Activated CD4-positive, CD25-positive, alpha-beta regulatory T cell treated with anti-CD3 and anti-CD28 coated beads, Interleukin-2, amount 50 U/mL, for 24 hours (primary cell): ENCODE results near the gene C1orf198.

Source experiments
- ATAC-seq, 2 donors: fragments of 150-1000 bp; cut with Tn5 transposase; one replicate each; pipeline ENCODE4 v1.10.0; 2021; ENCODE audit warnings: mild to moderate bottlenecking in 1 of 2, moderate library complexity in 1 of 2

Gene C1orf198

GRCh38 chr1:230891413-230891812 is 23.1 kb upstream of the C1orf198 start:
- no peak for ATAC-seq

DNA sequence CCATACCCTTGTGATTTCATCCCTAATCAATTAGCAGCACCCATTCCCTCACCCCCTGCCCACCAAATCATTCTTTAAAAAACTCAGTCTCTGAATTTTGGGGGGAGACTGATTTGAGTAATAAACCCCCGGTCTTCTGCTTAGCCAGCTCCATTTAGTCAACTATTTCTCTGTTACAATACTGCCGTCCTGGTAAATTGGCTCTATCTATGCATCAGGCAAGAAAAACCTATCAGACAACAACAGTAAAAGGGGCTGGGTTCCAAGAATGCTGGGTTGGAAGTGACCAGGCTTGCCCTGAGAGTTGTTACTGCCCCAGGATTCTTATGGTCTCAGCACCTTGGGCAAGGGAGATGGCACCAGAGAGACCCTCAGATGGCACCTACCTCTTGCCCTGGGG is 16.3 kb upstream of the C1orf198 start:
- no peak for ATAC-seq

GRCh38 chr1:230883967-230884366 is 15.6 kb upstream of the C1orf198 start:
- ATAC-seq, result no peak

- ATAC-seq, result no peak
Observed at GRCh38 chr1:230879778-230880177, 11.5 kb upstream of the C1orf198 start.

DNA sequence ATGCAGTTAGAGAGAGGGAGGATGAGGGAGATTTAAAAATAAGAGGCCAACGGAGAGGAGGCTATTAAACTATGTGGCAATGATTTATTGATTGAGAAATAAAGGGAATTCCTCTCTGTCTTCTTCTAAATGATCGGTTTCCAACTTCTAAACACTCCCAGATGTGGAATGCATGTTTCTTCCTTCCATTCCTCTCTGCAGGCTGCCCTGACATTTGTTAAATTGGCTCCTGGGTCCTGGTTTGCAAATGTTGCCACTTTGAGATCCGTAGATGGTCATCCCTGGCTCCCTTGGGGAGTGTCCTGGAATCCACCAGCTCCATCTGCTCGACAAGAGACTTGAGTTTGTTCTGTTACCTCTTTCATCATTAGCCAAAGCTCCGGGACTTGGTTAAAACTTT is 10.3 kb upstream of the C1orf198 start:
- no peak for ATAC-seq

- ATAC-seq, result no peak
Observed at GRCh38 chr1:230877924-230878590, 9.7 kb upstream of the C1orf198 start.

DNA sequence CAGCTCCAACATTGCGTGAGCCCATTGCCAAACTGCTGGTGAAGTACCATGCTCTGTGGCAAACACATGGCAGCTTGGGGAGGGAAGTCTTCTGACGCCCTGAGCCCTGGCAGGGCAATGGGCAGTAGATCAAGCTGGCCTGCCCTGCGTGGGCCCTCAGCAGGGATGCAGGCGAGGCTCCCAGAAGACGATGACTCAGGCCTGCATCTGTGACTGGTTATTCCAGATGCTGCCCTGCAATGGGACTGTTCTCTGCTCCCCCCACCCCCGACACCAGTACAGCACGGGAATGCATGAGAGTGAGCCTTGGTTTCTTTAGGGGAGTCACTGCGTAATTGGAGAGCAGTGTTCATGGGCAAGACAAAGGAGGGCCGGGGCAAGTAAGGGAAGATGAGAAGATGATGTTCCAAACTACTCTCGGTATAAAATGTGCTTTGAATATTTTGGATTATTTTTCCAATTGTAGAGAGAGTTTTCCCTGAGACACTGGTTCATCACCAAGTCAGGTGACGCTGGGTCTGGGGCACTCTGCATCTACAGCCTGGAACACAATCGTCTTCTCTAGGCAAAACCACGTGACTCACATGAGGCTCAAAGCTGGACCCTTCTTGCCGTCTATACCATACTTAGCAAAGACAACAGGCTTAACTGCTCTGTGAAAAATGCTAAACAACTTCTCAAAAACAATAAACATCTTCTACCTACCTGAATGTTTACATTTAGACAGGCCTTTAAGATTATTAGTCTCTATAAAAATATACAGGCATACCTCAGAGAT is 9.0 kb upstream of the C1orf198 start:
- ATAC-seq, result no peak

DNA sequence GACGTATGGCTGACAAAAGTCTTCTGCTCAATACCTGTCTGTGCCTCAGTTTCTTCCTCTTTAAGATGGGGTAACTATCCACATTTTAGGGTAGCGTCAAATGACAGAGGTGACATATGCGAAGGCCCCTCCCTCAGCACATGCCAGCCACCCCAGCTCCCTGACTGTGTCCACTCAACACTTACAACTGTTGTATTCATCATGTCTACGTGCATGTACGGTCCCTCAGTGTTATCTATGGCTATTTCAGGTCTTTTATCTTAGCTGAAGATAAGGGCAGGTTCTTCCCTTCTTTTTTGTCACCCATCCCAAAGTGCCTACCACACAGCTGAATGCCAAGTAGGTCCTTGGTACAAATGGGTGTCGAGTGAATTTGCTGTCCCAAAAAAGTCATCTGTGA is 8.3 kb upstream of the C1orf198 start:
- ATAC-seq, result no peak

GRCh38 chr1:230875370-230875769 is 7.0 kb upstream of the C1orf198 start:
- no peak for ATAC-seq

GRCh38 chr1:230870916-230871315 is 2.6 kb upstream of the C1orf198 start:
- ATAC-seq, result no peak

DNA sequence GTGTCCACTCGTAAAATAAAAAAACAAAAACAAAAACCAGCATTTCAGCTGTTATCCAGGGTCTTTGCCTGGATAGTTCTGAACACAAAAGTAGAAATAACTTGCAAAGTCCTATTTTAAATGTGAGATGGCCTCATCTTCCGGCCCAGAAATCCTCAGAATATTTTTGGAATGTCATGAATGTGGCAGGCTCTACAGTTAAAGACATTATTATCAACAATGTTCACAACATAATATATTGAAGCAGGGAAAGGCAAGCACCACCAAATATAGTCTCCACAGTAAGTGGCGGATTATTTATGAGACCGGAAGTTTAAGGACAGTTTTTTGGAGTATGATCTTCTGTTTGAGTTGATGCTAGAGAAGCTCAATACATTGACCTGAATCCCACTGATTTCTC is 1.2 kb upstream of the C1orf198 start:
- ATAC-seq, result no peak

DNA sequence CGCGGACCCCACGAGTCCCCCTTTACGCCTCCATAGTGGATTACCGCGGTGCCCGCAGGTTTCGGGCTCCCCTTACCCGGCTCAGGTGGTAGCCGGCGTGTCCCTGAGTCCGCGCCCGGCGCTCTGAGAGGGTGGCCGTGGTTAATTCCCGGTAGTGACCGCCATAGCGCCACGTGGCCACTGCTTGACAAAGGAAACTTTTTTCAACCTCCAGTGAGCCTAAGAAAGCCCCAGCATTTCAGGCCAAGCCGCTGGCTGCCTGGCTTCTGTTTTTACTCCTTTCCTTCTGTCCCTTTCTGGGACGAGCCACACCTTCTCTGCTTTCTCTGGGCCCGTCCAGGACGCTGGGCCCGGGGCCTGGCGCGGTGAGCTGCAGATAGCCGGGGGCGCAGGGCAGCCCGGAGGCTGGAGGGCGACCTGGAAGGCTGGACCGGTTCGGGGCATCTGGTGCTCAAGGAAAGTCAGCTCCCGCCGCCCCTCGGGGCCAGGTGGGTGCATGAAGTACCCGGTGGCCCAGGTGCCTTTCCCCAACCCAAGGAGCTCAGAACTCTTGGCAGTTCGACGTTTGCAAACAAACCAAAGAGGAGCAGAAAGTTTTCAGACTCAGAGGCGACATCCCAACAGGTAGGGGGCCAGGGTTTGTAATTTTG is 540 bp upstream of the C1orf198 start:
- ATAC-seq, result peak; percentile 33 to 49

DNA sequence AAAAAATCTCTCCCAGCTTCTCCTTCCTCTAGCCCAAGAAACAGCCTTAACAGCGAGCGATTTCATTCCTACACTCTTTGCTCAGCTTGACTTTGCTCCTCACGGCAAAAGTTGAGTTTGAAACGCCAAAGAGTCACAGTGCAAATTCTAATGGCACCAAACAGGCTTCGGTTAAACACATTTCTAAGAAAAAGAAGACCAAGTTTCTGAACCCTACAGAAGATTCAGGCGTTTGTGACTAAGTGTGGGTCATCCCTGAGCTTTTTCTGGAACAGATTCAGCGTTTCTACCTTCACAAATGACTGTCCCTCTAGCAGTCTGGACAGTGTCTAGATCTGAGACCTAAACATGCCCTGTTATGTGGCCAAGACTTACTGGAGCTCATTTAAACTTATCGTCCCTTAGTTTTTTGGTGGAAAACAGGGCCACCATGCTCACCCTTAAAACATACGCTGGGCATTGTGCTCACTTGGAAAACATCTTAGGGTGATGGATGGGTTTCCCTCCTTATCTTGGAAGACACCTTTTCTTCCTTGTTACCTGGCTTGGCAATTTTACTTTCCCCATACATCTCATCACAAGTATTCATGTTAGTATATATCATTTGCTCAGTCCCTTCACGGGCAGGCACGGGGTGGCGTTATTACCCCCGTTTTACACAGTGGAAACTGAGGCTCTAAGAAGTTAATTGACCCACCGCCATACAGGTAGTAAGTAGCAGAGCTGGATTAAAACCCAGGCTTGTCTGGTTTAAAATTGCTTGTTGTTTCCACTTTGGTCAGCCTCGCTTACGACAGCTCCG is 1.0 kb downstream of the C1orf198 start:
- ATAC-seq, result no peak

DNA sequence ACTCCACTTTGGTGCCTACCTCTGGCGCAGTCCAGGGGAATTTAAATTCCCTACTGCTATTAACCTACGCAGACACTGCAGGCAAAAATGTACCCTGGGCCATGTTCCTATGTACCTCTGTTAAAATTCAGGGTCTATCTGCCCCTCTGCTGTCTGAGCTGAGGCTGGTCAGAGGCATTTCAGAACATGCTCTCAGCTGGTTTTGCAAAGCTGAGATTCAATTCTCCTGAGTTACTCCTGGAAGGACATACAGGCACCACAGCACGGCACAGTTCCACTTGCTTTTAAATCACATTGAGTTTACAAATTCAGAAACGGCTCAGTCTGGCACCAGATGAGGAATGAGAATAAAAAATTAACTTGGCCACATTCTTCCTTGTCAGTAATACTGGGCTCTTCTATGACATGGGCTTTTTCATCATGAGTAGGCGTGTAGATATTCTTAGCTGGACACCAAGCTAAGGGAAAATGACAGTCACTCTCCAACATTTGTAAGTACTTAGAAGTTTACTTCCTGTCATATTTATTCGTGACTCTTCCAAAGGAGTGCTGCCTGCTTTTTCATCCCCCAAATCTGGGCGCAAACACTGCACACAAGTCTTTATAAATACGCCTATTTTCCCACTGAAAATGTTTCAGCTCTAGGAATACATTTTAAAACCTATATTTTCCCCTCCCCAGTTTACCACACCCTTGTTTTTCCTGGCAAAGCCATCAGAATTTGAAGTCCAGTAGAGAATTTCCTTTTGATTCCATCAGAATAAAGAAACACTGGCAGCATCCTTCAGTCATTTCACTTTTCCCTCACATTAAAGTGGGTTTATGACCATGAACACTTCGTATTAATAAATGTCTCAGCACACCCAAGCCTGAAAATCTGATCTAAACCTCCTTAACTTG is 1.9 kb downstream of the C1orf198 start:
- ATAC-seq, result no peak

- ATAC-seq, result no peak
Observed at GRCh38 chr1:230865062-230865817, 3.1 kb downstream of the C1orf198 start.

- no peak for ATAC-seq
Observed at GRCh38 chr1:230864441-230864840, 3.9 kb downstream of the C1orf198 start.

- ATAC-seq, result no peak
Observed at GRCh38 chr1:230863449-230863848, 4.9 kb downstream of the C1orf198 start.

DNA sequence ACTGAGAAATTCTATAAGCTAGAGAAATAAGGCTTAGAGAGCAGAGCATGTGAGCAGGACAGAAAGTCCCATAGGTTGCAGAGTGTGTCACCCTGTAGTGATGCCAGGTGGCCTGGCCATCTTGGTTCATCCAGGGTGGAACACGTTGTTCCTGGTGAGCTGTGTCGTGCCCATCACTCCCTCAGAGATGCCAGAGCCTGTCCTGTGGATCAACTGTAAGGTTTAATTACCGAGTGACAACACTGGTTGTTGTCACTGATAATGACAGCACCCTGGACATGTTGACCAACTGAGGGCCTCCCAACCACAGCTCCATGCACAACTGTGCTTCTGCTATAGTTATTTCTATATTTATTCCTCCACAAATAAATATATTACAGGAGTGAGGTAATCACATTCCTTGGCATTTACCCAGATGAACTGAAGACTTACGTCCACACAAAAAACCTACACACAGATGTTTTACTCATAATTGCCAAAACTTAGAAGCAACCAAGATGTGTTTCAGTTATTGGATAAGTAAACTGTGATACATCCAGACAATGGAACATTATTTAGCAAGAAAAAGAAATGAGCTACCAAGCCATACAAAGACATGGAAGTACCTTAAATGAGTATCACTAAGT is 6.2 kb downstream of the C1orf198 start:
- no peak for ATAC-seq

DNA sequence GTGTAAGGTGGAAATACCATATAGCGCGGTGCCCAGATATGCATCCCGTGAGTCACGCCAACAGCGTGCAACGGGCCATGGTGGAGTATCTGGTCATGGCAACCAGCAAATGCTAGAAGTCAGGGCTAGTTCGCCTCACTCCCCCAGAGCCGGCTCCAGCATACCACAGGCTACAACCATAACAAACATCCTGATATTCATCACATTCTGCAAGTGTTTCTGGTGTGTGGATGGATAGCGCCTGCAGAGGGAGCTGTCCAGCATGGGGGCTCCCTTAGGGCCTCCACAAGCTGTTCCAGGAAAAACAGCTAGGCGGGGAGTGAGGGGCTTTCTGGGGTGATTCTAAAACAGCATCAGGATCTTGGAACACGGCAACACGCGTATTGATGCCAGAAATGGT is 6.8 kb downstream of the C1orf198 start:
- no peak for ATAC-seq

DNA sequence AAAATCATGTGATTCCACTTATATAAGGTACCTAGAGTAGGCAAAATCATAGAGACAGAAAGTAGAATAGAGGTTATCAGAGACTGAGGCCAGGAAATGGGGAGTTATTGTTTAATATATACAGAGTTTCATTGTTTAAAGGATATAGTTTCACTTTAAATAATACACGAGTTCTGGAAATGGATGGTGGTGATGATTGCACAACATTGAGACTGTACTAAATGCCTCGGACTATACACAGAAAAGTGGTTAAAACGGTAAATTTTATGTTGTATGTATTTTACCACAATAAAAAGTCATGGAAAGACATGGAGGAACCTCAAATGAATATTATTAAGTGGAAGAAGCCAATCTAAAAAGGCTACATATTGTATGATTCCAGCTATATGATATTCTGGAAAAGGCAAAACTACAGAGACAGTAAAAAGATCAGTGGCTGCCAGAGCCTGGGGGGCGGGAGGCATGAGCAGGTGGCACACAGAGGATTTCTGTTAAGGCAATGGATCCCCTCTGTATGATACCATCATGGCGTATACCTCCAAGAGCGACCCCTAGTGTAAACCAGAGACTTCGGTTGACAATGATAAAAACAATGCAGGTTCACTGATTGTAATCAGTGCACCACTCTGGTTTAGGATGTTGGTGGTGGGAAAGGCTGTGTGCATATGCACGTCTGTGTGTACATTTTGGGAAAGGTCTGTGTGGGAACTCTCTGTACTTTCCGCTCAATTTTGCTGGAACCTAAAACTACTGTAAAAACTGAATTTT is 7.5 kb downstream of the C1orf198 start:
- ATAC-seq, result no peak
